ENCODE results near the gene ADCY9. TPM values are rescaled to one million over a fixed set of nuclear protein-coding genes. Genes with fewer than 3 reads are reported as not detected.

Gene ADCY9
- polyA plus RNA-seq, 3 donors = 0.44 to 9.3 (median 0.67) TPM

DNA sequence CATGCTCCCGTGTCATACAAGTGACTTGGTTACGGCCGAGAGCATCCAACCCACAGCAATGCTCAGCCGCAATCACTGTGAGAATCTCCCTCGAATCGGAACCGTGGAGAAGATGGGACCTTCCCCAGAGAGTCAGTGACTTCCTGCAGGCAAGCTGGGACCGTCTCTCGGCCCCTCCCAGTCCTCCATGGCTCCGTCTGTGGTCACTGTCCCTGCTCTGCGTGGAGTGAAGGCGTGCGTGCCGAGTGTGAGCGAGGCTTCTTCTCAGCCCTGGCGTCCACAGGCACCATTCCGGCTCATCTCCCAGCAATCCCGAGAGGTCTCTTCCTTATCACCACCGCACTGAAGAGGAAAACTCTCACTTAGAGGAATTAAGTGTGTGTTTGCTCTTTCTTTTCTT is 113.1 kb downstream of the ADCY9 start:
- peaks cover 5% of the 10 kb centered on the region for H3K4me1 Mint-ChIP-seq
- Histone ChIP-seq H3K9me3 (replicated peaks in 1 of 2; ENCODE audit: control insufficient read depth in 1 of 2, insufficient read depth in 1 of 2, low read length in 2 of 2) (no peaks in the 10 kb centered on the region), H3K27ac (ENCODE audit: low read depth in 1 of 2, low read length in 2 of 2) (no peak overlapping the region), H3K4me3 (replicated peaks in 1 of 3; ENCODE audit: low read depth in 2 of 3, low read length in 3 of 3) (no peak overlapping the region), H3K27me3 (ENCODE audit: control insufficient read depth in 2 of 2, insufficient read depth in 2 of 2, low read length in 2 of 2) (no peaks in the 10 kb centered on the region), H2AFZ (ENCODE audit: insufficient read depth, low read depth, low read length, poor library complexity, severe bottlenecking) (no peak overlapping the region), H3K36me3 (replicated peaks in 1 of 2; ENCODE audit: control insufficient read depth in 1 of 2, insufficient read depth in 2 of 2, low read length in 2 of 2) (peaks cover 0 to 12% of the 10 kb centered on the region in 2 donors), H3K79me2 (ENCODE audit: insufficient read depth, low read length) (no peaks in the 10 kb centered on the region), H3K4me2 (replicated peaks; ENCODE audit: extremely low read depth, low read length, poor library complexity, severe bottlenecking) (no peak overlapping the region), H4K20me1 (ENCODE audit: insufficient read depth, low read length) (no peaks in the 10 kb centered on the region), H3K4me1 (ENCODE audit: control insufficient read depth in 1 of 2, insufficient read depth in 2 of 2, low read length in 2 of 2) (peaks cover 5 to 8% of the 10 kb centered on the region in 2 donors), H3K9ac (ENCODE audit: insufficient read depth, low read length, poor library complexity, severe bottlenecking) (no peak overlapping the region)
- peak overlapping the region in 1 of 7 donors; percentile 81 for H3K27ac Mint-ChIP-seq
- intact Hi-C loops (cut with micrococcal nuclease) = loop anchor here in 1 of 2 donors (10.0 kb wide), 1 partner anchor 192 kb away; no protein-coding TSS in a partner anchor
- no peaks in the 10 kb centered on the region for H3K9me3 Mint-ChIP-seq
- WGBS (ENCODE audit: insufficient coverage) = 91% methylated on average over 11 of the region's 19 CpGs
- DNase-seq = no peak
- no peak overlapping the region for H3K4me3 Mint-ChIP-seq
- peaks cover 19 to 23% of the 10 kb centered on the region in 2 donors for H3K36me3 Mint-ChIP-seq
- no peaks in the 10 kb centered on the region for H3K27me3 Mint-ChIP-seq (ENCODE audit: low read depth in 3 of 3)
- TF ChIP-seq CTCF (IDR thresholded peaks at IDR 0.05) = no peak

DNA sequence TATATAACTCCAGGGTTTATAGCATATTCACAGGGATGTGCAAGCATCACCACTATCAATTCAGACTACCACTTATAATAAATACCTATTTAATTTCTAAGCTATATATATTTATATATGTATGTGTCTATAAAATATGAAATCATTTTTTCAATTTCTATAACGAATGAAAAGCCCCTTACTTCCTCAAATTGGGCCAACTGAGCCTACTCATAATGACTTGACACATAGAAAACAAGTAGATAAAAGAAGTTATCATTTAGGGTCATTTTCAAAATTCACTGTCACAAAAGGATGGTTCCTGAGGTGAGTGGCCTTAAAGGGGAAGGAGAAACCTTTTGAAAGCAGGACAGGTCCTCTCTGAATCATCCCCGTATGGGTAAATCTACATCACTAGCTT is 114.1 kb downstream of the ADCY9 start:
- H3K4me1 ChIP-seq (ENCODE audit: control insufficient read depth in 1 of 2, insufficient read depth in 2 of 2, low read length in 2 of 2) = peaks cover 5 to 8% of the 10 kb centered on the region in 2 donors
- TF ChIP-seq CTCF (IDR thresholded peaks at IDR 0.05) = no peak
- no peak overlapping the region for H3K4me3 ChIP-seq (replicated peaks in 1 of 3; ENCODE audit: low read depth in 2 of 3, low read length in 3 of 3)
- peaks cover 18 to 19% of the 10 kb centered on the region in 2 donors for H3K36me3 Mint-ChIP-seq
- H3K4me1 Mint-ChIP-seq = peaks cover 5% of the 10 kb centered on the region
- H3K27ac ChIP-seq (ENCODE audit: low read depth in 1 of 2, low read length in 2 of 2) = no peak overlapping the region
- no CpG with 5 or more reads among the region's 2 CpGs for WGBS (ENCODE audit: insufficient coverage)
- no peaks in the 10 kb centered on the region for H3K9me3 ChIP-seq (replicated peaks in 1 of 2; ENCODE audit: control insufficient read depth in 1 of 2, insufficient read depth in 1 of 2, low read length in 2 of 2)
- H3K27me3 Mint-ChIP-seq (ENCODE audit: low read depth in 3 of 3) = no peaks in the 10 kb centered on the region
- H3K4me3 Mint-ChIP-seq = no peak overlapping the region
- no peaks in the 10 kb centered on the region for H3K9me3 Mint-ChIP-seq
- no peak overlapping the region for H3K27ac Mint-ChIP-seq
- no peaks in the 10 kb centered on the region for H3K27me3 ChIP-seq (ENCODE audit: control insufficient read depth in 2 of 2, insufficient read depth in 2 of 2, low read length in 2 of 2)
- intact Hi-C loops (cut with micrococcal nuclease) = loop anchor here in 1 of 2 donors (10.0 kb wide), 1 partner anchor 193 kb away; no protein-coding TSS in a partner anchor
- H3K79me2 ChIP-seq (ENCODE audit: insufficient read depth, low read length) = no peaks in the 10 kb centered on the region
- H3K9ac ChIP-seq (ENCODE audit: insufficient read depth, low read length, poor library complexity, severe bottlenecking) = no peak overlapping the region
- peak in 1 of 3 donors; percentile 0 for DNase-seq
- H3K4me2 ChIP-seq (replicated peaks; ENCODE audit: extremely low read depth, low read length, poor library complexity, severe bottlenecking) = no peak overlapping the region
- H3K36me3 ChIP-seq (replicated peaks in 1 of 2; ENCODE audit: control insufficient read depth in 1 of 2, insufficient read depth in 2 of 2, low read length in 2 of 2) = peaks cover 0 to 7% of the 10 kb centered on the region in 2 donors
- H4K20me1 ChIP-seq (ENCODE audit: insufficient read depth, low read length) = no peaks in the 10 kb centered on the region
- H2AFZ ChIP-seq (ENCODE audit: insufficient read depth, low read depth, low read length, poor library complexity, severe bottlenecking) = no peak overlapping the region

All from CD14-positive monocyte (primary cell).